ENCODE data around the gene STMN3. TPM values are rescaled to one million over a fixed set of nuclear protein-coding genes. Genes with fewer than 3 reads are reported as not detected.

Gene STMN3
- total and polyA plus RNA-seq, 11 donors = 2.9 to 15.6 (median 5.2) TPM

GRCh38 chr20:63640086-63640485, 13.1 kb downstream of the STMN3 start:
- TF ChIP-seq POLR2A (IDR thresholded peaks at IDR 0.05) = no peak
- TF ChIP-seq CTCF (IDR thresholded peaks at IDR 0.05) = no peak
- DNase-seq = peak in 1 of 5 donors; percentile 71
- peak in 1 of 4 donors; percentile 33 for ATAC-seq
- intact Hi-C loops (cut with DNase I) = loop anchor here in 1 of 10 donors (2.0 kb wide), 1 partner anchor 13 kb away; the partner anchor contains the start of gene GMEB2
- Histone ChIP-seq H3K4me3 (peak overlapping the region in 11 of 12 donors; percentile 8 to 79 (median 46)), H3K4me1 (peaks cover 0 to 55% (median 14%) of the 10 kb centered on the region in 12 donors), H3K27ac (peak overlapping the region; percentile 58 to 96 (median 82)), H3K27me3 (no peaks in the 10 kb centered on the region), H3K36me3 (no peaks in the 10 kb centered on the region), H3K9me3 (no peaks in the 10 kb centered on the region)
- WGBS, 4 donors = 27 to 73% (median 68%) methylated on average over 6 to 8 of the region's 8 CpGs

GRCh38 chr20:63639093-63639975, 13.9 kb downstream of the STMN3 start:
- peaks cover 0 to 61% (median 14%) of the 10 kb centered on the region in 12 donors for H3K4me1 ChIP-seq
- H3K4me3 ChIP-seq = peak overlapping the region in 10 of 12 donors; percentile 8 to 79 (median 54)
- peak overlapping the region; percentile 58 to 96 (median 82) for H3K27ac ChIP-seq
- no peak for TF ChIP-seq CTCF (IDR thresholded peaks at IDR 0.05)
- TF ChIP-seq POLR2A (IDR thresholded peaks at IDR 0.05) = peak in 1 of 2 donors; percentile 41
- peak; percentile 27 to 76 (median 54) for ATAC-seq
- H3K36me3 ChIP-seq = no peaks in the 10 kb centered on the region
- WGBS, 4 donors = 59 to 68% (median 60%) methylated on average over 15 of the region's 15 CpGs
- H3K9me3 ChIP-seq = no peaks in the 10 kb centered on the region
- DNase-seq = peak; percentile 56 to 79 (median 70)
- no peaks in the 10 kb centered on the region for H3K27me3 ChIP-seq
- intact Hi-C loops (cut with DNase I) = no loop called here

- peak overlapping the region in 1 of 12 donors; percentile 86 for H3K27ac ChIP-seq
- DNase-seq (no peak), ATAC-seq (no peak)
- no peaks in the 10 kb centered on the region for H3K9me3 ChIP-seq
- TF ChIP-seq POLR2A (IDR thresholded peaks at IDR 0.05) = no peak
- WGBS, 4 donors = 78 to 79% (median 78%) methylated on average over 19 of the region's 19 CpGs
- H3K36me3 ChIP-seq = no peaks in the 10 kb centered on the region
- H3K27me3 ChIP-seq = no peaks in the 10 kb centered on the region
- peaks cover 0 to 59% (median 11%) of the 10 kb centered on the region in 12 donors for H3K4me1 ChIP-seq
- no peak overlapping the region for H3K4me3 ChIP-seq
- intact Hi-C loops (cut with DNase I) = no loop called here
Observed at GRCh38 chr20:63636752-63637628, 16.2 kb downstream of the STMN3 start.

- intact Hi-C loops (cut with DNase I) = no loop called here
- Histone ChIP-seq H3K4me1 (peaks cover 0 to 67% (median 11%) of the 10 kb centered on the region in 12 donors), H3K36me3 (no peaks in the 10 kb centered on the region), H3K27ac (peak overlapping the region in 1 of 12 donors; percentile 86), H3K9me3 (no peaks in the 10 kb centered on the region), H3K4me3 (peak overlapping the region in 1 of 12 donors; percentile 20), H3K27me3 (no peaks in the 10 kb centered on the region)
- DNase-seq (peak in 2 of 5 donors; percentile 45 to 70), ATAC-seq (peak in 1 of 4 donors; percentile 16)
- WGBS, 4 donors = 77 to 83% (median 81%) methylated on average over 14 to 15 of the region's 15 CpGs
- TF ChIP-seq POLR2A (IDR thresholded peaks at IDR 0.05) (no peak), CTCF (IDR thresholded peaks at IDR 0.05) (no peak)
Observed at GRCh38 chr20:63635431-63636141, 17.6 kb downstream of the STMN3 start.
